SK-N-SH (cell line): Measurements from ENCODE around the gene FRS2. TPM values are rescaled to one million over a fixed set of nuclear protein-coding genes. Genes with fewer than 3 reads are reported as not detected.

Experiments
- CHD2 ChIP-seq: fragments of 150-350 bp; IDR thresholded peaks from 2 replicates; pipeline ENCODE4 v1.6.1; 2018; ENCODE audit warnings: low read length; ENCODE audit not compliant: partially characterized antibody
- CTCF ChIP-seq: fragments of 200-600 bp; sonication (generic); IDR thresholded peaks from 2 replicates; pipeline ENCODE4 v1.6.1; 2017; ENCODE audit warnings: antibody characterized with exemption, mild to moderate bottlenecking, moderate library complexity
- ELF1 ChIP-seq: IDR thresholded peaks from 2 replicates; pipeline ENCODE4 v1.4.0; 2012
- EP300 ChIP-seq, 2 experiments: IDR thresholded peaks; 2 replicates each; pipeline versions ENCODE4 v1.4.0 to v1.6.1; 2012; ENCODE audit warnings: borderline replicate concordance in 1 of 2, low read depth in 1 of 2, low read length in 1 of 2
- EZH2phosphoT487 ChIP-seq: fragments of 200-600 bp; sonication (generic); IDR thresholded peaks from 2 replicates; pipeline ENCODE4 v1.6.1; 2017; ENCODE audit warnings: low read depth, mixed run types, mild to moderate bottlenecking, antibody characterized with exemption, moderate library complexity, borderline replicate concordance
- FOSL2 ChIP-seq: IDR thresholded peaks from 2 replicates; pipeline ENCODE4 v1.4.0; 2012; ENCODE audit warnings: low read depth, mild to moderate bottlenecking, moderate library complexity, borderline replicate concordance
- GATA2 ChIP-seq: sonication (generic); formaldehyde crosslinking; IDR thresholded peaks from 2 replicates; pipeline ENCODE4 v1.5.0; 2020; ENCODE audit warnings: mild to moderate bottlenecking, missing genetic modification reagents
- JUND ChIP-seq: IDR thresholded peaks from 2 replicates; pipeline ENCODE4 v1.4.0; 2012
- MEF2A ChIP-seq: IDR thresholded peaks from 2 replicates; pipeline ENCODE4 v1.4.0; 2012; ENCODE audit warnings: low read depth, borderline replicate concordance
- MXI1 ChIP-seq: IDR thresholded peaks from 2 replicates; pipeline ENCODE4 v1.6.1; 2012; ENCODE audit warnings: mild to moderate bottlenecking, low read depth, low read length, improper control_type of control experiment
- REST ChIP-seq: IDR thresholded peaks from 2 replicates; pipeline ENCODE4 v1.6.1; 2012; ENCODE audit warnings: mild to moderate bottlenecking, low read depth, low read length, moderate library complexity
- RFX5 ChIP-seq: IDR thresholded peaks from 2 replicates; pipeline ENCODE4 v1.6.1; 2012; ENCODE audit warnings: mild to moderate bottlenecking, improper control_type of control experiment, low read length
- RXRA ChIP-seq: IDR thresholded peaks from 2 replicates; pipeline ENCODE4 v1.4.0; 2012; ENCODE audit warnings: low read depth, mild to moderate bottlenecking, borderline replicate concordance
- SIN3A ChIP-seq: IDR thresholded peaks from 2 replicates; pipeline ENCODE4 v1.6.1; 2012; ENCODE audit warnings: low read depth, mild to moderate bottlenecking, low read length, moderate library complexity, borderline replicate concordance
- SMC3 ChIP-seq: IDR thresholded peaks from 2 replicates; pipeline ENCODE4 v1.6.1; 2012; ENCODE audit warnings: low read depth, low read length, improper control_type of control experiment
- TAF1 ChIP-seq: IDR thresholded peaks from 2 replicates; pipeline ENCODE4 v1.6.1; 2012; ENCODE audit warnings: low read depth, mild to moderate bottlenecking, low read length, moderate library complexity, borderline replicate concordance
- TEAD4 ChIP-seq: IDR thresholded peaks from 2 replicates; pipeline ENCODE4 v1.4.0; 2012; ENCODE audit warnings: mild to moderate bottlenecking, borderline replicate concordance; ENCODE audit not compliant: insufficient read depth
- USF1 ChIP-seq: IDR thresholded peaks from 2 replicates; pipeline ENCODE4 v1.4.0; 2012; ENCODE audit warnings: low read depth, borderline replicate concordance
- polyA plus RNA-seq, 3 experiments: library from polyadenylated mRNA; depleted of rRNA; stranded (reverse); fragments of >200 nt; gene quantifications; 2 replicates each; pipeline ENCODE4 v1.2.3, GENCODE V29; 2012

FRS2 gene
- polyA plus RNA-seq, 1 of the 3 experiments (the other 2 are of a cell fraction), result 7.1 TPM

GRCh38 chr12:69509308-69509736, 39.1 kb downstream of the FRS2 start (continued):
- TF ChIP-seq CTCF, result no peak
- no peak for TF ChIP-seq SIN3A
- TF ChIP-seq FOSL2, result peak; percentile 45; the same call in 1 of the 2 replicates
- no peak for TF ChIP-seq EZH2phosphoT487
- no peak for TF ChIP-seq MXI1
- TF ChIP-seq EP300 (IDR thresholded peaks at IDR 0.05; ENCODE audit: borderline replicate concordance in 1 of 2, low read depth in 1 of 2, low read length in 1 of 2), result peak in 1 of 2 experiments; percentile 68; a peak in 1 of 4 replicates
- no peak for TF ChIP-seq RFX5
- no peak for TF ChIP-seq TEAD4
- no peak for TF ChIP-seq SMC3
- TF ChIP-seq TAF1, result no peak
- TF ChIP-seq MEF2A, result no peak
- TF ChIP-seq JUND, result peak; percentile 53; the same call in 1 of the 2 replicates
- no peak for TF ChIP-seq USF1
- TF ChIP-seq GATA2 (CRISPR knock-in tag), result peak; percentile 31; the same call in 1 of the 2 replicates
- TF ChIP-seq RXRA, result no peak
- TF ChIP-seq REST, result no peak
- TF ChIP-seq CHD2, result no peak
- TF ChIP-seq ELF1, result no peak
